Smooth muscle cell (in vitro differentiated cells): ENCODE measurements around the gene EVI5. TPM values are rescaled to one million over a fixed set of nuclear protein-coding genes. Genes with fewer than 3 reads are reported as not detected.

Source experiments
- DNase-seq: peaks from one replicate; lab custom pipeline; 2025; ENCODE audit not compliant: unreplicated experiment; lab: John Stamatoyannopoulos, UW
- H2AFZ ChIP-seq: fragments of 200-600 bp; sonication (generic); 2 replicates; pipeline ENCODE4 v1.6.0; 2016; ENCODE audit warnings: antibody characterized with exemption, low read depth, mild to moderate bottlenecking
- H3F3A ChIP-seq: fragments of 200-600 bp; sonication (generic); 2 replicates; pipeline ENCODE4 v1.6.0; 2017; ENCODE audit warnings: antibody characterized with exemption, low read depth
- H3K27ac ChIP-seq: fragments of 200-600 bp; sonication (generic); 2 replicates; pipeline ENCODE4 v1.5.1; 2016; ENCODE audit warnings: low read depth, mild to moderate bottlenecking
- H3K27me3 ChIP-seq: fragments of 200-600 bp; sonication (generic); 2 replicates; pipeline ENCODE4 v1.6.1; 2016; ENCODE audit warnings: low read depth, mild to moderate bottlenecking
- H3K36me3 ChIP-seq: fragments of 200-600 bp; sonication (generic); 2 replicates; pipeline ENCODE4 v1.5.1; 2016; ENCODE audit warnings: low read depth
- H3K4me1 ChIP-seq: fragments of 200-600 bp; sonication (generic); 2 replicates; pipeline ENCODE4 v1.5.1; 2016; ENCODE audit warnings: low read depth
- H3K4me2 ChIP-seq: fragments of 200-600 bp; sonication (generic); 2 replicates; pipeline ENCODE4 v1.6.0; 2016; ENCODE audit warnings: mild to moderate bottlenecking
- H3K4me3 ChIP-seq: fragments of 200-600 bp; sonication (generic); 2 replicates; pipeline ENCODE4 v1.5.1; 2016; ENCODE audit warnings: mild to moderate bottlenecking
- H3K79me2 ChIP-seq: fragments of 200-600 bp; sonication (generic); 2 replicates; pipeline ENCODE4 v1.6.0; 2016; ENCODE audit warnings: low read depth, mild to moderate bottlenecking
- H3K9ac ChIP-seq: fragments of 200-600 bp; sonication (generic); 2 replicates; pipeline ENCODE4 v1.6.0; 2016; ENCODE audit warnings: low read depth
- H3K9me3 ChIP-seq: fragments of 200-600 bp; sonication (generic); replicated peaks from 2 replicates; pipeline ENCODE4 v1.5.1; 2016; ENCODE audit warnings: low read depth
- H4K20me1 ChIP-seq: fragments of 200-600 bp; sonication (generic); 2 replicates; pipeline ENCODE4 v1.6.0; 2016; ENCODE audit warnings: low read depth
- CTCF ChIP-seq: fragments of 200-600 bp; sonication (generic); IDR thresholded peaks from 2 replicates; pipeline ENCODE4 v1.5.1; 2017; ENCODE audit warnings: borderline replicate concordance, mild to moderate bottlenecking, antibody characterized with exemption; ENCODE audit not compliant: insufficient read depth, poor library complexity, severe bottlenecking
- WGBS: methylation state at CpG from one replicate; pipeline ENCODE4 v1.1.7; 2016; ENCODE audit warnings: low lambda C conversion rate; 5-methylcytosine and 5-hydroxymethylcytosine counted together
- polyA plus RNA-seq: library from polyadenylated mRNA; unstranded; fragments of >200 nt; fragmentation: Nextera tagmentation; extraction: Ambion mirVana; gene quantifications from 2 replicates; pipeline ENCODE4 v1.2.1, GENCODE V29; 2016
- total RNA-seq: library from RNA; depleted of rRNA; stranded (reverse); fragments of >200 nt; gene quantifications from 2 replicates; pipeline ENCODE4 v1.2.3, GENCODE V29; 2014

The EVI5 gene
- total RNA-seq (45.2 and 47.6 TPM in 2 replicates), polyA plus RNA-seq (30.0 and 35.4 TPM in 2 replicates)

GRCh38 chr1:92784639-92785500 is at the start of gene EVI5:
EVI5 (minus strand) TSS chr1:92785108; CDS start chr1:92736546, 48,562 bp downstream.
- WGBS: under 1% methylated on average over 62 of the region's 94 CpGs
- Histone ChIP-seq H3K27ac (peak within 1 kb of the TSS; percentile 98), H3K9me3 (no peaks in the 10 kb centered on the region), H3K36me3 (no peaks in the 10 kb centered on the region), H3K4me3 (peak within 1 kb of the TSS; percentile 78), H3K27me3 (no peaks in the 10 kb centered on the region), H3K79me2 (peaks cover 42% of the 10 kb centered on the region), H3K9ac (peak within 1 kb of the TSS; percentile 96), H4K20me1 (peaks cover 37% of the 10 kb centered on the region), H3K4me2 (peak within 1 kb of the TSS; percentile 96), H3F3A (peaks cover 3% of the 10 kb centered on the region), H2AFZ (peak within 1 kb of the TSS; percentile 87), H3K4me1 (no peaks in the 10 kb centered on the region)
- no peak for TF ChIP-seq CTCF
- peak; percentile 85 for DNase-seq

- Histone ChIP-seq H3K27me3 (no peaks in the 10 kb centered on the region), H4K20me1 (peaks cover 75% of the 10 kb centered on the region), H3K36me3 (peaks cover 20% of the 10 kb centered on the region), H3K4me3 (peak overlapping the region; percentile 94), H3K79me2 (peaks cover 78% of the 10 kb centered on the region), H3K9me3 (no peaks in the 10 kb centered on the region), H3K4me1 (peaks cover 23% of the 10 kb centered on the region), H3K27ac (peak overlapping the region; percentile 81), H3F3A (peaks cover 32% of the 10 kb centered on the region), H3K4me2 (peak overlapping the region; percentile 82), H2AFZ (no peak overlapping the region), H3K9ac (no peak overlapping the region)
- WGBS: 95% methylated on average over 5 of the region's 5 CpGs
- no peak for TF ChIP-seq CTCF
- DNase-seq: no peak
Measured at GRCh38 chr1:92834617-92835016, 49.7 kb upstream of the EVI5 start.

GRCh38 chr1:92833840-92834239 is 48.9 kb upstream of the EVI5 start:
- H3K4me2 ChIP-seq: peak overlapping the region; percentile 82
- no peaks in the 10 kb centered on the region for H3K9me3 ChIP-seq
- peaks cover 23% of the 10 kb centered on the region for H3K4me1 ChIP-seq
- peaks cover 68% of the 10 kb centered on the region for H4K20me1 ChIP-seq
- H3K79me2 ChIP-seq: peaks cover 70% of the 10 kb centered on the region
- no peaks in the 10 kb centered on the region for H3K27me3 ChIP-seq
- H3K27ac ChIP-seq: peak overlapping the region; percentile 81
- no peak for DNase-seq
- 79% methylated on average over 5 of the region's 5 CpGs for WGBS
- peaks cover 17% of the 10 kb centered on the region for H3K36me3 ChIP-seq
- H3K9ac ChIP-seq: peak overlapping the region; percentile 97
- peaks cover 24% of the 10 kb centered on the region for H3F3A ChIP-seq
- peak overlapping the region; percentile 94 for H3K4me3 ChIP-seq
- H2AFZ ChIP-seq: no peak overlapping the region
- TF ChIP-seq CTCF: no peak
